Measurements from ENCODE around the gene CHDH. TPM values are rescaled to one million over a fixed set of nuclear protein-coding genes. Genes with fewer than 3 reads are reported as not detected.

CHDH gene
- total and polyA plus RNA-seq, 2 donors (not counting 3 experiments of a cell fraction or from before 2014, with no cell fraction given): 0.04 to 0.06 TPM

DNA sequence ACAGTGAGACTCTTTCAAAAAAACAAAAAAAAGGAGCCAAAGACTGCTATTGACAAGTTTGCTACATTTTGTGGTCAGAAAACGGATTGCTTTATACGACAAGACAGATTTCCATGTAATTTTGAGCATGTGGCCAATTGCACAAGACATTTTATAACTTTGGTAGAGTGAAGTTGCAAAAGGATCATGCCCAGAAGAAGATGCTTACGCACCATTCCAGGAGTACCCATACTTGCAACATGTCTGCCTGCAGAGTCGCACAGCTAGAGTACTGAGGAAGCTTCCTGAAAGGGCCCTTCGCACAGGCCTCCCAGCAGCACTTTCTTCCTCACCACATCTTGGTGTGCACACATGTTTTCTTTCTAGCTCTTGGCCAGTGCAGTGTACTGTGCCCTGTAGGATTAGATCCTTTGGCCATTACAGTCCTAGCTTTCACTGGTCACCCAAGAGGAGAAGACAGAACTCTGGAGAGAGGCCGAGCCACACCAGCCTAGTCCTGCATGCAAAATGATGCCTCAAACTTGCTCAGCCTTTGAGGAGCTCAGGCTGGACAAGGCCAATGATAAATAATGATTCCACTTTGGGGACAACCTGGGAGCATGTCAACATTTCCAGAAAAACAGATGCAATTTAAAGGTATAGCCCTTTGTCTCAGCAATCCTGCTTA, 11.7 kb downstream of the CHDH start:
- Histone ChIP-seq H3K4me3 (replicated peaks in 1 of 3; ENCODE audit: insufficient read depth in 1 of 3, low read depth in 1 of 3, low read length in 3 of 3) (no peak overlapping the region), H3K9me3 (replicated peaks; ENCODE audit: control insufficient read depth, insufficient read depth, low read length) (no peaks in the 10 kb centered on the region), H3K27me3 (ENCODE audit: control insufficient read depth in 2 of 2, insufficient read depth in 2 of 2, low read length in 2 of 2) (no peaks in the 10 kb centered on the region), H3K4me1 (ENCODE audit: control insufficient read depth, extremely low read depth, insufficient read depth, low read length) (no peaks in the 10 kb centered on the region), H3K4me2 (ENCODE audit: insufficient read depth, low read length) (no peak overlapping the region), H3K9ac (replicated peaks; ENCODE audit: extremely low read depth, insufficient read depth, low read length) (no peak overlapping the region), H3K9me1 (replicated peaks; ENCODE audit: control insufficient read depth, extremely low read depth, insufficient read depth, low read length) (no peaks in the 10 kb centered on the region), H2AFZ (ENCODE audit: low read depth, low read length) (no peak overlapping the region), H3K79me2 (ENCODE audit: control insufficient read depth, insufficient read depth, low read length) (no peaks in the 10 kb centered on the region), H3K27ac (ENCODE audit: insufficient read depth, low read depth, low read length) (no peak overlapping the region), H3K36me3 (ENCODE audit: control insufficient read depth in 2 of 2, extremely low read depth in 1 of 2, insufficient read depth in 2 of 2, low read length in 2 of 2) (no peaks in the 10 kb centered on the region), H4K20me1 (replicated peaks; ENCODE audit: control insufficient read depth, extremely low read depth, insufficient read depth, low read length) (no peaks in the 10 kb centered on the region)
- dilution Hi-C loops (cut with MboI; ENCODE audit: extremely low pct_ligation_motif_present, low sequenced_read_pairs): no loop called here
- CTCF ChIA-PET: no interaction called here
- intact Hi-C loops (cut with micrococcal nuclease): no loop called here
- FAIRE-seq: no peak
- no TSS peak for BruUV-seq (replicated peaks)
- POLR2A ChIA-PET: no interaction called here
- TF ChIP-seq POLR2AphosphoS5 (IDR thresholded peaks at IDR 0.05; ENCODE audit: insufficient read depth, low read depth, low read length) (no peak), JUN (IDR thresholded peaks at IDR 0.05; ENCODE audit: borderline replicate concordance, insufficient read depth, insufficient read length, low read depth) (no peak), EZH2 (IDR thresholded peaks at IDR 0.05; ENCODE audit: borderline replicate concordance, low read depth, low read length, severe bottlenecking) (no peak), FOS (IDR thresholded peaks at IDR 0.05; ENCODE audit: borderline replicate concordance, insufficient read depth, low read length) (no peak), GATA2 (IDR thresholded peaks at IDR 0.05; ENCODE audit: insufficient read depth, insufficient read length, low read depth, low read length) (no peak)
- TF ChIP-seq, protein P1, sequence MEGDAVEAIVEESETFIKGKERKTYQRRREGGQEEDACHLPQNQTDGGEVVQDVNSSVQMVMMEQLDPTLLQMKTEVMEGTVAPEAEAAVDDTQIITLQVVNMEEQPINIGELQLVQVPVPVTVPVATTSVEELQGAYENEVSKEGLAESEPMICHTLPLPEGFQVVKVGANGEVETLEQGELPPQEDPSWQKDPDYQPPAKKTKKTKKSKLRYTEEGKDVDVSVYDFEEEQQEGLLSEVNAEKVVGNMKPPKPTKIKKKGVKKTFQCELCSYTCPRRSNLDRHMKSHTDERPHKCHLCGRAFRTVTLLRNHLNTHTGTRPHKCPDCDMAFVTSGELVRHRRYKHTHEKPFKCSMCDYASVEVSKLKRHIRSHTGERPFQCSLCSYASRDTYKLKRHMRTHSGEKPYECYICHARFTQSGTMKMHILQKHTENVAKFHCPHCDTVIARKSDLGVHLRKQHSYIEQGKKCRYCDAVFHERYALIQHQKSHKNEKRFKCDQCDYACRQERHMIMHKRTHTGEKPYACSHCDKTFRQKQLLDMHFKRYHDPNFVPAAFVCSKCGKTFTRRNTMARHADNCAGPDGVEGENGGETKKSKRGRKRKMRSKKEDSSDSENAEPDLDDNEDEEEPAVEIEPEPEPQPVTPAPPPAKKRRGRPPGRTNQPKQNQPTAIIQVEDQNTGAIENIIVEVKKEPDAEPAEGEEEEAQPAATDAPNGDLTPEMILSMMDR (IDR thresholded peaks at IDR 0.05; ENCODE audit: extremely low read depth in 1 of 2, insufficient read depth in 1 of 2, low read depth in 1 of 2, low read length in 2 of 2): no peak
- DNase-seq (ENCODE audit: low read depth, low spot score): no peak
